ENCODE measurements around the gene LTB4R. TPM values are rescaled to one million over a fixed set of nuclear protein-coding genes. Genes with fewer than 3 reads are reported as not detected.

Gene LTB4R
- total RNA-seq, 2 donors from 2014 or later, result 6.4 to 6.6 TPM

- WGBS, 2 experiments (ENCODE audit: insufficient coverage in 1 of 2, insufficient read length in 1 of 2), result 83 to 100% methylated on average over 2 to 3 of the region's 3 CpGs
- TF ChIP-seq CTCF (conservative IDR thresholded peaks at IDR 0.05), result no peak
- H3K4me1 ChIP-seq (ENCODE audit: control insufficient read depth, insufficient read depth, low read length), result no peaks in the 10 kb centered on the region
- Mint-ChIP-seq H3K36me3 (ENCODE audit: low read depth) (no peaks in the 10 kb centered on the region), H3K27ac (no peak overlapping the region), H3K4me3 (no peak overlapping the region), H3K9me3 (no peaks in the 10 kb centered on the region), H3K27me3 (ENCODE audit: insufficient read depth) (peaks cover 66% of the 10 kb centered on the region), H3K4me1 (peaks cover 2% of the 10 kb centered on the region)
- no peaks in the 10 kb centered on the region for H3K9me3 ChIP-seq (ENCODE audit: control insufficient read depth, low read length)
- H3K9ac ChIP-seq (ENCODE audit: extremely low read depth, low read length, poor library complexity, severe bottlenecking), result no peak overlapping the region
- no peak overlapping the region for H3K4me3 ChIP-seq (ENCODE audit: low read length)
- peaks cover 7% of the 10 kb centered on the region for H3K27me3 ChIP-seq (ENCODE audit: control insufficient read depth, insufficient read depth, low read length, poor library complexity, severe bottlenecking)
- DNase-seq, result no peak
- no peaks in the 10 kb centered on the region for H3K36me3 ChIP-seq (ENCODE audit: control insufficient read depth, insufficient read depth, low read length)
- H3K27ac ChIP-seq (ENCODE audit: low read depth, low read length), result no peak overlapping the region
These were observed 12.0 kb downstream of the LTB4R start for GRCh38 chr14:24323341-24323740.

- H3K4me1 Mint-ChIP-seq, result peaks cover 2% of the 10 kb centered on the region
- no peak overlapping the region for H3K9ac ChIP-seq (ENCODE audit: extremely low read depth, low read length, poor library complexity, severe bottlenecking)
- peaks cover 9% of the 10 kb centered on the region for H3K27me3 ChIP-seq (ENCODE audit: control insufficient read depth, insufficient read depth, low read length, poor library complexity, severe bottlenecking)
These were observed 12.7 kb downstream of the LTB4R start for GRCh38 chr14:24324024-24324423.

GRCh38 chr14:24325041-24325530 is 13.8 kb downstream of the LTB4R start:
- 90 to 92% methylated on average over 2 to 5 of the region's 5 CpGs for WGBS, 2 experiments (ENCODE audit: insufficient coverage in 1 of 2, insufficient read length in 1 of 2)

More at GRCh38 chr14:24324024-24324423, 12.7 kb downstream of the LTB4R start:
- TF ChIP-seq CTCF (conservative IDR thresholded peaks at IDR 0.05), result no peak
- no peak overlapping the region for H3K27ac ChIP-seq (ENCODE audit: low read depth, low read length)
- Mint-ChIP-seq H3K4me3 (no peak overlapping the region), H3K27me3 (ENCODE audit: insufficient read depth) (peaks cover 66% of the 10 kb centered on the region), H3K36me3 (ENCODE audit: low read depth) (no peaks in the 10 kb centered on the region), H3K27ac (no peak overlapping the region), H3K9me3 (no peaks in the 10 kb centered on the region)
- WGBS, 2 experiments (ENCODE audit: insufficient coverage in 1 of 2, insufficient read length in 1 of 2), result 77 to 85% methylated on average over 3 to 4 of the region's 6 CpGs
- no peaks in the 10 kb centered on the region for H3K9me3 ChIP-seq (ENCODE audit: control insufficient read depth, low read length)
- H3K4me1 ChIP-seq (ENCODE audit: control insufficient read depth, insufficient read depth, low read length), result no peaks in the 10 kb centered on the region
- H3K36me3 ChIP-seq (ENCODE audit: control insufficient read depth, insufficient read depth, low read length), result no peaks in the 10 kb centered on the region
- no peak overlapping the region for H3K4me3 ChIP-seq (ENCODE audit: low read length)
- DNase-seq, result no peak

More at GRCh38 chr14:24325041-24325530, 13.8 kb downstream of the LTB4R start:
- Mint-ChIP-seq H3K4me3 (no peak overlapping the region), H3K27me3 (ENCODE audit: insufficient read depth) (peaks cover 66% of the 10 kb centered on the region), H3K27ac (no peak overlapping the region), H3K36me3 (ENCODE audit: low read depth) (no peaks in the 10 kb centered on the region), H3K4me1 (peaks cover 2% of the 10 kb centered on the region), H3K9me3 (no peaks in the 10 kb centered on the region)
- no peak for DNase-seq
- no peak overlapping the region for H3K9ac ChIP-seq (ENCODE audit: extremely low read depth, low read length, poor library complexity, severe bottlenecking)
- no peak overlapping the region for H3K27ac ChIP-seq (ENCODE audit: low read depth, low read length)
- H3K36me3 ChIP-seq (ENCODE audit: control insufficient read depth, insufficient read depth, low read length), result no peaks in the 10 kb centered on the region
- H3K4me3 ChIP-seq (ENCODE audit: low read length), result no peak overlapping the region
- H3K27me3 ChIP-seq (ENCODE audit: control insufficient read depth, insufficient read depth, low read length, poor library complexity, severe bottlenecking), result peaks cover 13% of the 10 kb centered on the region
- no peaks in the 10 kb centered on the region for H3K4me1 ChIP-seq (ENCODE audit: control insufficient read depth, insufficient read depth, low read length)
- no peak for TF ChIP-seq CTCF (conservative IDR thresholded peaks at IDR 0.05)
- H3K9me3 ChIP-seq (ENCODE audit: control insufficient read depth, low read length), result no peaks in the 10 kb centered on the region

Data from endodermal cell (in vitro differentiated cells).